Testis (tissue), 2 donors: ENCODE data around the gene ATP2B3.

ENCODE experiments used
- CTCF ChIP-seq, 3 experiments: fragments of 450-650 bp in 2 of 3; fragments of 200-600 bp in 1 of 3; sonication (generic) in 1 of 3; IDR thresholded peaks; one replicate each; pipeline ENCODE4 v1.5.1; 2016 to 2019; ENCODE audit warnings: antibody characterized with exemption in 3 of 3, mild to moderate bottlenecking in 2 of 3, moderate library complexity in 1 of 3
- POLR2A ChIP-seq: fragments of 450-650 bp; IDR thresholded peaks from one replicate; pipeline ENCODE4 v1.6.1; 2017; ENCODE audit warnings: antibody characterized with exemption, mild to moderate bottlenecking, moderate library complexity

DNA sequence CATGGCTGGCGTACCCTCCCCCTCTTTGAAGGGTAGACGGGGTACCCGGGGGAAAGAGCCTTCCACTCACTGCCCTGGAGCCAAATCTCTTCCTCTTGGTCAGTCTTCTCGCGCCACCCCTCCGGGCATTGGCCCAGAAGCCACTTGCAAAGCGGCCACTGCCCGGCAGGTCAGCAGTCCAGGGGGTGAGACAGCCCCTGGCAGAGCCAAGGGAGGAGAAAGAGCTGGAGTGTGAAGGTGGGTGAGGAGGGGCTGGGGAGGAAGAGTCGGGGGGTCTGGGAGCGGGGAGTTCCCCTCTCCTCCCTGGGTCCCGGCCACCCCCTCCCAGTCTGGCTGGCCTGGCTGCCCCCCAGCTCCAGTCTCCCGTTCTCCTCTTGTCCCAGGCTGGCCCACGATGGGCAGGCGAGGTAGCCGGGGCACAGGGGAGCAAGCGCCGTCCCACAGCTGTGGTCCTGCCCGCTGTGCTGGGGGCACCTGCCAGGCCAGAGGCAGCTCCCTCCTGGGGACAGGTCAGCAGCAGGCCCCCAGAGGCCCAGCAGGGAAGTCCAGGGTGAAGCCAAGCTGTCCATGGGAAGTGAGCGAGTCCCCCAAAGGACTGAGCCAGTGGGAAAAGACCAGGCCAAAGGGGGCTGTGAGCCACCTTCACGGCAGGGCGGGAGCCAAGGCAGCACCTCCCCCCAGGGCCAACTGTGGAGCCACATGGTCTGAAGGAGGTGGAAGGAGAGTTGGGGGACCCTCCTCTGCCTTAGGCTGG, 108.0 kb downstream of the ATP2B3 start:
- TF ChIP-seq POLR2A = no peak
- TF ChIP-seq CTCF (IDR thresholded peaks at IDR 0.05) = no peak
